ENCODE results near the gene ZDBF2. TPM values are rescaled to one million over a fixed set of nuclear protein-coding genes. Genes with fewer than 3 reads are reported as not detected.

The ZDBF2 gene
- total and polyA plus RNA-seq, 2 of the 8 experiments (the other 6 are each of a cell fraction or from before 2014, with no cell fraction given): 1.5 to 17.2 TPM

- Histone ChIP-seq H2BK15ac (ENCODE audit: low read length) (no peak overlapping the region), H3K27ac (ENCODE audit: low read depth, low read length) (no peak overlapping the region), H2BK5ac (ENCODE audit: low read depth, low read length) (no peak overlapping the region), H3K23ac (ENCODE audit: insufficient read length) (no peak overlapping the region), H3K23me2 (ENCODE audit: low read depth, low read length) (no peaks in the 10 kb centered on the region), H2AK5ac (ENCODE audit: low read depth, low read length) (no peak overlapping the region), H2BK120ac (replicated peaks; ENCODE audit: low read depth, low read length) (no peak overlapping the region), H2AFZ (ENCODE audit: low read length) (no peak overlapping the region), H3K36me3 (ENCODE audit: control insufficient read depth in 2 of 4, insufficient read depth in 4 of 4, low read length in 3 of 4) (no peaks in the 10 kb centered on the region), H3K4me2 (ENCODE audit: insufficient read depth in 1 of 2, low read depth in 2 of 2, low read length in 2 of 2) (no peak overlapping the region), H4K91ac (replicated peaks; ENCODE audit: insufficient read length, low read length) (no peak overlapping the region), H3K56ac (replicated peaks; ENCODE audit: insufficient read length, low read depth, low read length) (no peak overlapping the region), H3K4ac (replicated peaks; ENCODE audit: insufficient read length, low read depth, low read length) (no peak overlapping the region), H3K27me3 (replicated peaks in 1 of 4; ENCODE audit: control insufficient read depth in 3 of 4, extremely low read depth in 1 of 4, insufficient read depth in 3 of 4, low read length in 3 of 4) (no peaks in the 10 kb centered on the region), H3K4me3 (ENCODE audit: extremely low read depth in 1 of 4, insufficient read depth in 2 of 4, low read depth in 3 of 4, low read length in 4 of 4) (no peak overlapping the region), H3K9me3 (ENCODE audit: insufficient read depth in 2 of 2, low read depth in 1 of 2, low read length in 1 of 2) (no peaks in the 10 kb centered on the region), H2BK20ac (ENCODE audit: low read length) (no peak overlapping the region), H3K79me1 (ENCODE audit: low read depth, low read length) (no peaks in the 10 kb centered on the region), H2BK12ac (ENCODE audit: low read depth, low read length) (no peak overlapping the region), H3K79me2 (ENCODE audit: control insufficient read depth in 1 of 2, insufficient read depth in 2 of 2, low read length in 2 of 2) (no peaks in the 10 kb centered on the region), H3K4me1 (replicated peaks in 1 of 4; ENCODE audit: control insufficient read depth in 3 of 4, insufficient read depth in 4 of 4, low read length in 3 of 4) (no peaks in the 10 kb centered on the region), H4K5ac (ENCODE audit: insufficient read length, low read depth, low read length) (no peak overlapping the region), H4K20me1 (replicated peaks in 1 of 2; ENCODE audit: control insufficient read depth in 1 of 2, insufficient read depth in 2 of 2, low read length in 2 of 2) (no peaks in the 10 kb centered on the region), H3K9ac (replicated peaks in 1 of 4; ENCODE audit: extremely low read depth in 1 of 4, low read depth in 3 of 4, low read length in 3 of 4) (no peak overlapping the region), H3K14ac (ENCODE audit: insufficient read length) (no peak overlapping the region), H4K8ac (ENCODE audit: extremely low read depth, insufficient read depth, low read length) (no peak overlapping the region), H3K18ac (ENCODE audit: extremely low read depth, low read length) (no peak overlapping the region)
- ChIA-PET CTCF (ENCODE audit: partially characterized antibody) (interaction anchor here (1.2 kb wide), 1 partner anchor 13 kb away, joined by 3 read pairs; no protein-coding TSS in a partner anchor), POLR2A (ENCODE audit: partially characterized antibody) (no interaction called here)
- WGBS, 2 experiments (ENCODE audit: extremely low coverage in 1 of 2, insufficient coverage in 1 of 2, insufficient read length in 1 of 2, insufficient replicate concordance in 2 of 2, low coverage in 1 of 2, low lambda C conversion rate in 2 of 2, missing lambda C conversion rate in 1 of 2): 84% methylated on average over 2 of the region's 2 CpGs; no CpG with 5 or more reads in 1 of the 2 experiments
- FAIRE-seq: no peak
- DNase-seq (ENCODE audit: low read depth in 1 of 2, low spot score in 2 of 2): no peak
- TF ChIP-seq BACH1 (IDR thresholded peaks at IDR 0.05; ENCODE audit: low read length): no peak
- TF ChIP-seq TBP (IDR thresholded peaks at IDR 0.05; ENCODE audit: low read depth, low read length): no peak
- TF ChIP-seq SP1 (IDR thresholded peaks at IDR 0.05; ENCODE audit: low read depth, low read length): no peak
- no peak for TF ChIP-seq ATF3 (IDR thresholded peaks at IDR 0.05; ENCODE audit: insufficient read depth, low read depth, low read length)
- TF ChIP-seq SUZ12 (IDR thresholded peaks at IDR 0.05; ENCODE audit: low read length): no peak
- no peak for TF ChIP-seq CHD2 (IDR thresholded peaks at IDR 0.05; ENCODE audit: low read length)
- no peak for TF ChIP-seq GABPA (IDR thresholded peaks at IDR 0.05; ENCODE audit: borderline replicate concordance, insufficient read depth, low read length)
- no peak for TF ChIP-seq CBX5 (IDR thresholded peaks at IDR 0.05; ENCODE audit: low read depth, low read length)
- no peak for TF ChIP-seq GTF2F1 (IDR thresholded peaks at IDR 0.05; ENCODE audit: borderline replicate concordance, low read depth, low read length)
- TF ChIP-seq ZNF274 (IDR thresholded peaks at IDR 0.05; ENCODE audit: borderline replicate concordance, extremely low read depth, low read length): no peak
- no peak for TF ChIP-seq KDM1A (IDR thresholded peaks at IDR 0.05; ENCODE audit: borderline replicate concordance, low read length)
- no peak for TF ChIP-seq RNF2 (IDR thresholded peaks at IDR 0.05; ENCODE audit: borderline replicate concordance, low read depth, low read length, missing control alignments, poor library complexity, severe bottlenecking)
- TF ChIP-seq SAP30 (IDR thresholded peaks at IDR 0.05; ENCODE audit: insufficient read depth, insufficient replicate concordance, low read length): no peak
- TF ChIP-seq RFX5 (IDR thresholded peaks at IDR 0.05; ENCODE audit: borderline replicate concordance, low read depth, low read length): no peak
- TF ChIP-seq POLR2A (IDR thresholded peaks at IDR 0.05; ENCODE audit: control extremely low read depth in 1 of 2, low read depth in 2 of 2, low read length in 2 of 2): no peak
Measured at GRCh38 chr2:206336861-206337260, 62.4 kb downstream of the ZDBF2 start.

All from H1 (cell line).